DND-41 (cell line): Measurements from ENCODE around the gene APEH.

Experiments
- ATAC-seq: fragments of 200-7000 bp; cut with Tn5 transposase; 3 replicates; pipeline ENCODE4 v1.9.1; 2021; ENCODE audit warnings: low read depth; ENCODE audit not compliant: insufficient read depth
- DNase-seq: peaks from one replicate; pipeline ENCODE4 v3.0.0-alpha.2; 2020
- H2AFZ ChIP-seq: 2 replicates; pipeline ENCODE4 v1.6.0; 2012; ENCODE audit warnings: low read depth, low read length
- H3K27ac ChIP-seq: 2 replicates; pipeline ENCODE4 v1.5.1; 2012; ENCODE audit warnings: low read length, inconsistent platforms
- H3K27me3 ChIP-seq: fragments of 200-600 bp; sonication (generic); 2 replicates; pipeline ENCODE4 v1.6.0; 2012; ENCODE audit warnings: low read length, mild to moderate bottlenecking, inconsistent platforms; ENCODE audit not compliant: insufficient read depth, poor library complexity
- H3K36me3 ChIP-seq: 2 replicates; pipeline ENCODE4 v1.5.1; 2012; ENCODE audit warnings: low read length, inconsistent platforms; ENCODE audit not compliant: insufficient read depth
- H3K4me1 ChIP-seq: 2 replicates; pipeline ENCODE4 v1.5.1; 2012; ENCODE audit warnings: mild to moderate bottlenecking, low read length; ENCODE audit not compliant: insufficient read depth
- H3K4me2 ChIP-seq: 2 replicates; pipeline ENCODE4 v1.6.0; 2012; ENCODE audit warnings: mild to moderate bottlenecking, moderate library complexity, low read length, inconsistent platforms; ENCODE audit not compliant: insufficient read depth
- H3K4me3 ChIP-seq, 2 experiments: fragments of 200-600 bp in 1 of 2; shearing (Covaris generic) in 1 of 2; 2 replicates each; pipeline ENCODE4 v1.5.1; 2012 to 2016; ENCODE audit warnings: inconsistent platforms in 2 of 2, low read length in 2 of 2, mild to moderate bottlenecking in 2 of 2, low read depth in 1 of 2, moderate library complexity in 1 of 2
- H3K79me2 ChIP-seq: 2 replicates; pipeline ENCODE4 v1.6.0; 2012; ENCODE audit warnings: low read length, inconsistent platforms; ENCODE audit not compliant: insufficient read depth
- H3K9ac ChIP-seq: 2 replicates; pipeline ENCODE4 v1.6.0; 2012; ENCODE audit warnings: low read depth, mild to moderate bottlenecking, inconsistent platforms, low read length, moderate library complexity
- H3K9me3 ChIP-seq: 2 replicates; pipeline ENCODE4 v1.5.1; 2012; ENCODE audit warnings: low read length, moderate library complexity, mild to moderate bottlenecking, inconsistent platforms; ENCODE audit not compliant: insufficient read depth, severe bottlenecking
- H4K20me1 ChIP-seq: 2 replicates; pipeline ENCODE4 v1.6.0; 2012; ENCODE audit warnings: low read length; ENCODE audit not compliant: insufficient read depth
- CTCF ChIP-seq: IDR thresholded peaks from 2 replicates; pipeline ENCODE4 v1.5.1; 2012; ENCODE audit warnings: borderline replicate concordance, low read length, moderate library complexity, mild to moderate bottlenecking; ENCODE audit not compliant: poor library complexity, severe bottlenecking; ENCODE audit errors: extremely low read depth
- EZH2 ChIP-seq: IDR thresholded peaks from 3 replicates; pipeline ENCODE4 v1.6.1; 2012; ENCODE audit warnings: borderline replicate concordance, low read depth, mild to moderate bottlenecking, moderate library complexity, low read length, inconsistent platforms; ENCODE audit not compliant: severe bottlenecking

The APEH gene

GRCh38 chr3:49627634-49628033, 46.5 kb upstream of the APEH start:
- H3K36me3 ChIP-seq, result no peaks in the 10 kb centered on the region
- no peak for DNase-seq
- TF ChIP-seq EZH2 (no peak), CTCF (no peak)

GRCh38 chr3:49628249-49628648, 45.9 kb upstream of the APEH start:
- H3K27me3 ChIP-seq, result no peaks in the 10 kb centered on the region
- no peak overlapping the region for H3K4me3 ChIP-seq
- no peak for TF ChIP-seq EZH2
- H3K36me3 ChIP-seq, result no peaks in the 10 kb centered on the region
- DNase-seq (no peak), ATAC-seq (no peak)
- H3K27ac ChIP-seq, result no peak overlapping the region
- H3K4me2 ChIP-seq, result no peak overlapping the region
- no peaks in the 10 kb centered on the region for H3K4me1 ChIP-seq
- H3K9me3 ChIP-seq, result no peaks in the 10 kb centered on the region
- no peak overlapping the region for H2AFZ ChIP-seq
- H4K20me1 ChIP-seq, result no peaks in the 10 kb centered on the region
- H3K79me2 ChIP-seq, result no peaks in the 10 kb centered on the region
- H3K9ac ChIP-seq, result no peak overlapping the region

More at GRCh38 chr3:49627634-49628033, 46.5 kb upstream of the APEH start:
- Histone ChIP-seq H3K9ac (no peak overlapping the region), H4K20me1 (no peaks in the 10 kb centered on the region), H3K27ac (no peak overlapping the region), H3K79me2 (no peaks in the 10 kb centered on the region), H3K27me3 (no peaks in the 10 kb centered on the region), H3K4me1 (no peaks in the 10 kb centered on the region), H3K4me2 (no peak overlapping the region), H2AFZ (no peak overlapping the region), H3K4me3 (no peak overlapping the region), H3K9me3 (no peaks in the 10 kb centered on the region)
- ATAC-seq, result no peak

GRCh38 chr3:49629451-49629850, 44.7 kb upstream of the APEH start:
- H3K9ac ChIP-seq, result no peak overlapping the region
- H3K36me3 ChIP-seq, result no peaks in the 10 kb centered on the region
- no peaks in the 10 kb centered on the region for H3K9me3 ChIP-seq
- no peaks in the 10 kb centered on the region for H3K27me3 ChIP-seq
- no peak for TF ChIP-seq CTCF
- TF ChIP-seq EZH2, result no peak
- no peaks in the 10 kb centered on the region for H3K79me2 ChIP-seq
- no peak overlapping the region for H2AFZ ChIP-seq
- DNase-seq, result no peak
- H4K20me1 ChIP-seq, result no peaks in the 10 kb centered on the region
- no peaks in the 10 kb centered on the region for H3K4me1 ChIP-seq
- H3K4me2 ChIP-seq, result no peak overlapping the region
- H3K4me3 ChIP-seq, result no peak overlapping the region
- ATAC-seq, result no peak
- no peak overlapping the region for H3K27ac ChIP-seq

GRCh38 chr3:49629866-49630265, 44.3 kb upstream of the APEH start:
- Histone ChIP-seq H3K36me3 (no peaks in the 10 kb centered on the region), H3K27me3 (no peaks in the 10 kb centered on the region), H3K9ac (no peak overlapping the region), H3K4me3 (no peak overlapping the region), H3K4me2 (no peak overlapping the region), H2AFZ (no peak overlapping the region), H3K79me2 (no peaks in the 10 kb centered on the region), H3K9me3 (no peaks in the 10 kb centered on the region), H3K4me1 (no peaks in the 10 kb centered on the region), H3K27ac (no peak overlapping the region), H4K20me1 (no peaks in the 10 kb centered on the region)
- TF ChIP-seq CTCF, result no peak
- no peak for TF ChIP-seq EZH2
- ATAC-seq (no peak), DNase-seq (no peak)
